Fibroblast of skin of right biceps (primary cell): ENCODE measurements around the gene DRD3.

Experiments used
- DNase-seq: peaks from one replicate; pipeline ENCODE4 v3.0.0-alpha.2; 2013

The DRD3 gene

DNA sequence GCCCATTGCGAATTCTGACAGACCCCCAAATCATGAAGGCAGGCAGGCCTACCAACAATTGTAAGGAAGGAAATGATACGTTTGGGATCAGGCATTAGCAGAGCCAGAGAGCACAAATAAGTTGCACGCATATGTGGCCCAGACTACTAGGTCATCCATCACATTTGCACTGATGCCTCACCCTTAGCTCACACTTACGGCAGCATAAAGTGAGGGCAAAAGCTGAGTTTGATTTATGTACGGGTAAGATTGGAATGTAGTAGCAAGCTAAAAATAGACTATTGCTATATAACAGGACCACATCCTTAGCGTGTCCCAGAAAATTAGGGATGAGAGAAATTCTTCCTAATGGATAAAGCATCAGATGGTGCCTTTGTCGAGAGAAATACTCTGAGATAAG, 63.7 kb downstream of the DRD3 start:
- DNase-seq = peak; percentile 87

DNA sequence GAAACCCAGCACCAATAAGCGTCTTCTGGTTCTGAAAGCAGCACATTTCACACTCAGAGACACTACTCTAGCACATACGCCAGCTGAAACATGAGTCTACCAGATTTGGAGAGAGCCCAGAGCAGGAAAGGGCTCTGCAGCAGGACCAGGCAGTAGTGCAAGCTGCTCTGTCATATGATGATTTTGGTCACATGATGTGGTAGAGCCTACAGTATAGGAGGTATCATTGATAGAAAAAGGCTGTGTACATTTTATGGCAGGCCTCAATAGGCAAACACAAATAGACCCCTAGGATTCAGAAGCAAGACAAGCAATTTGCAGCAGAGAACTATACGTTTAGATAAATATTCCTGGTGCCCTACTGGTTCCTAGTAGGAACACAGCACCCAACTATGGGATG, 64.1 kb downstream of the DRD3 start:
- peak; percentile 22 for DNase-seq

DNA sequence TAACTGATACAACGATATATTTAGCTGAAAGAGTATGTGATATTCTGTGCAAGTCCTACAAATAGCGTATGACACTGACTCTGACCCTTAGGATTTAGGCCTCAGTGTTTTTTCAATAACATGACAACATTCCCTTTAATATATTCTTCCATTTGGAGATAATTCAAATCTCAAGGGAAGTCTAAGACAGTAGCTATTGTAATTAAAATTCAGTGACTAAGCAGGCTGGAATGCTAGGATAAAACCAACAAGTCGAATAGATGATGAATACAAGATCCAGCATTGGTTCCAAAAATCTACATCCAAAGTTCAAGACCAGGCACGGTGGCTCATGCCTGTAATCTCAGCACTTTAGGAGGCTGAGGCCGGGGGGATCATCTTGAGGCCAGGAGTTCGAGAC, 66.2 kb downstream of the DRD3 start:
- peak; percentile 83 for DNase-seq

DNA sequence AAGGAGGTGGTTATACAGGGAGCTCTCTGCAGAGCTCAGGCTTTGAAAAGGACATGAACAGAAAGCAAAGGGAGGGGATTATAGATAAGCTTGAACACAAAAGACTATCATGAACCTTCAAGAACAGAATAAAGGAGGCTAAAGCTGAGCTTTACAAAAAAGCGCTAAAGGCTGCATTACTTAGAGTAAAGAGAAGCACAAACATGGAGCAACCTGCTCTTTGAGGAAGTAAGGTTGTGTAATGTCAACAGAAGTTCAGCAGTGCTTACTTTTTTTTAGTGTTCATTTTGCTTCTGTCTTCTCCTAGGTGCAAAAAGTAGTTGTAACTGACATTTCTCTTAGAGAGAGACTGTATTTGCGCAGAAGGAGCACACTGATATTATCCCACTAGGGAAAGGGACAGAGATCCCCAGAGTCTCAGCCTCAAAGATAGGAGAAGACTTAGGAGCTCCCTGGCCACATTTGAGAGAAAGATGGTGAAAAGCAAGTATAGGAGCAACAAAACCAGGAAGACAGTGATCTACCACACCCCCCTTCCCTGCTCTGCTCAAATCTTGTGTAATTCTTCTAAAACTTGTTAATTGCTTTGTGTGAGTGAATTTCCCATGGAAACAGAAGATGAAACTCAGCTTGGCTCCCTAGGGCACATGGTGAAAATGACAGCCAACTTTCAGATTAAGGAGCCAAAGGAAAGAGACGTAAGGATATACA, 67.6 kb downstream of the DRD3 start:
- DNase-seq = no peak

DNA sequence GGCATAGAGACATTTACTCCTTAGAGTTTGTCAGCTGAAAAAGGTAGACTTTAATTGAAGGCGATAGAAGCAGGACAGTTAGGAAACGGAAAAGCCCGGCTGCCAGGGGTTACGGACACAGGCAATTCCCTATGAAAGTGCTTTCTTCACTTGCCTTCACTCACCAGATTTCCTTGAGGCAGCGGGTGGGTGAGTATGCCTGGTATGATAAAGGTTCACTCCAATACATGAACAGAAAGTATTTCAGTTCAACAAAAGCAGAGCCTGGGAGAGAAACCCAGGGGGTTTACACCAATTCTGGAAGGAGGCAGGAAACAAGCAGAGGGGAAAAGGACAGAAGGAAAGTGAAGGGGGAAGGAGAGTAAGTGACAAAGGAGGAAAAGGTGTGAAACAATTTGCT, 68.4 kb downstream of the DRD3 start:
- DNase-seq = no peak

DNA sequence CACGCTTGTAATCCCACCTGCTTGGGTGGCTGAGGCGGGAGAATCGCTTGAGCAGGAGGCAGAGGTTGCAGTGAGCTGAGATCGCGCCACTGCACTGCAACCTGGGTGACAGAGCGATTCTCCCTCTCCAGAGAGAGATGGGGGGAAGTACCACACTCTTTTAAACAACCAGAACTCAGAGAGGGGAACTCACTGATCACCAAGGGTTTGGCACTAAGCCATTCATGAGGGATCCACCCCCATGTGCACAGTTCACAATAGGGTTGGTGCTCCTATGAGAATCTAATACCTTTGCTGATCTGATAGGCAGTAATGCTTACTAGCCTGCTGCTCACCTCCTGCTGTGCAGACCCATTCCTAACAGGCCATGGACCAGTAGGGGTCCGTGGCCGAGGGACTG, 70.7 kb downstream of the DRD3 start:
- no peak for DNase-seq

DNA sequence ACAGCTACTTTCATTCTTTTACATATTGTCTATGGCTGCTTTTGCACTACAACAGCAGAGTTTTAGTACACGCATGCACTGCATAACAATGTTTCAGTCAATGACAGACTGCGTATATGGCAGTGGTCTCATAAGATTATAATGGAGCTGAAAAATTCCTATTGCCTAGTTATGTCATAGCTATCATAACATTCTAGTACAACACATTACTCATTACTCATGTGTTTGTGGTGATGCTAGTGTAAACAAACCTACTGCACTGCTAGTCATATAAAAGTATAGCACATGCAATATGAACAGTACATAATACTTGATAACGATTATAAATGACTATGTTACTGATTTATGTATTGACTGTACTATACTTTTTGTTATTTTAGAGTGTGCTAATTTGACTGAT, 74.4 kb downstream of the DRD3 start:
- no peak for DNase-seq

DNA sequence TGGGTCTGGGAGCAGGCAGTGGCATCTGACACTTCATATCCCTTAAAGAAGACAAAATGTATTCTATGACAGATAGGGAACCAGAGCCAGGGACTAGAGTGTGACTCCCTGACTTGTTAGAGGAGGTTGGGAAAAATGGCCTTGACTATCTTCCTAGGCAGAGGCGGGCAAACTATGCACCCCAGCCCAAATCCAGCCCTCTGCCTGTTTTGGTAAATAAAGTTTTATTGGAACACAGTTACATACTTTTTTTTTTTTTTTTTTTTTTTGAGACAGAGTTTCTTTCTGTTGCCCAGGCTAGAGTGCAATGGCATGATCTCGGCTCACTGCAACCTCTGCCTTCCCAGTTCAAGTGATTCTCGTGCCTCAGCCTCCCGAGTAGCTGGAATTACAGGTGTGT, 75.0 kb downstream of the DRD3 start:
- no peak for DNase-seq

DNA sequence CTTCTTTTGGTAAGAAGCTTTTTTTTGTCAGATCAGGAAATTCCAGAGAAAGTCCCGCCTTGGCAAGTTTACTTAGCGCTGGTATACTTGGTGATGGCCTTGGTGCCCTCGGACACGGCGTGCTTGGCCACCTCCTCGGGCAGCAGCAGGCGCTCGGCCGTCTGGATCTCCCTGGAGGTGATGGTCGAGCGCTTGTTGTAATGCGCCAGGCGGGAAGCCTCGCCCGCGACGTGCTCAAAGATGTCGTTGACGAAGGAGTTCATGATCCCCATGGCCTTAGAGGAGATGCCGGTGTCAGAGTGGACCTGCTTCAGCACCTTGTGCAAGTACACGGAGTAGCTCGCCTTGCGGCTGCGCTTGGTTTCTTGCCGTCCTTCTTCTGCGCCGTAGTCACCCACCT, 75.7 kb downstream of the DRD3 start:
- DNase-seq = no peak

DNA sequence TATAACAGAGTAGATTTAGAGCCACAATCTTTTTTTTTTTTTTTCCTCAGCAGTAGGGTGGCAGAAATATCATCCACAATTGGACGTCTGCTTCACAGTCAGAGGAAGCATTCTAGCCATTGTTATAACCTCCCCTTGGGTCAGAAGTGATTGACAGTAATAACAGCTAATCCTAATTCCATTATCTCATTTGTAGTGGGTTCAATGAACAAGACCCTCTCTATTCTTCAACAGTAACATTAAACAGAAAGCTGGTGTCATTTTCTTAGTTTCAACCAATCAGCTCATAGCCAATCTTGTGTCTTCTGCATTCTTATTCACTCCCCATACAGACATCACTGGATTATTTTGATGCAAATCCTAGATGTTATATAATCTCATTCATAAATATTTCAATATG, 77.8 kb downstream of the DRD3 start:
- no peak for DNase-seq

DNA sequence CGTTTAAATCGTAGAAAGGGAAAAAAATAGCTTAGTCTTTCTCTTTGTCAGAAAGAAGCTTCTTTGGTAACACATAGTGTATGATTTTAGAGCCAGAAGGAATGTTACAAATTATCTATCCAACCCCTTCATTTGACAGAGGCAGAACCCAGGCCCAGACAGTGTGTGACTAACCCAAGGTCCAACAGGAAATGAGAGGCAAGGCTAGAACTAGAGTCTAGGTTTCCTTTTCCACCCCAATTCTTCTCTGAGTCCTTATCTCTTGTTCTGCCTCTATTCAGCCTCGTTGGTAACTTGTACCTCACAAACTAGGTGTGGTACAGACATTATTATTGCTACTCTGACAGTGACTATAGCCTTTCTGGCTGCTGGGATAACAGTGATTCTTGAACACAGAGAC, 83.1 kb downstream of the DRD3 start:
- DNase-seq = no peak

DNA sequence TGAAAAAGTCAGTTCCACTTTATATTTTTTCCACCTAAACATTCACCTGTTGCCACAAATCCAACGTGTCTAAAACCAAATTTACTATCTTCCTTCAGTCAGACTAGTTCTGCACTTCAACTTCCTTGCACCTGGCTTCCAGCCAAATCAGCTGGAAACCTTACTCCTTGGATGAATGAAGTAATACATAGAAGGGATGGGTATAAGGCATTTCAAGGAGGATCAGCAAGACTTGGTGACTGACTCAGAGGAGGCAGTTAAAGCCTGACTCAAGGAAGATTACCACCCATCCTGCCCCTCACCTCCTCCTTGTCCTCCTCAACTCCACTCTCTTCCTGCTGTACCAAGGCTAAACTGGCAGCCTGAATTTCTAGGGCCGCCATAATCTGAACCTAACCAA, 85.3 kb downstream of the DRD3 start:
- DNase-seq = peak; percentile 84

DNA sequence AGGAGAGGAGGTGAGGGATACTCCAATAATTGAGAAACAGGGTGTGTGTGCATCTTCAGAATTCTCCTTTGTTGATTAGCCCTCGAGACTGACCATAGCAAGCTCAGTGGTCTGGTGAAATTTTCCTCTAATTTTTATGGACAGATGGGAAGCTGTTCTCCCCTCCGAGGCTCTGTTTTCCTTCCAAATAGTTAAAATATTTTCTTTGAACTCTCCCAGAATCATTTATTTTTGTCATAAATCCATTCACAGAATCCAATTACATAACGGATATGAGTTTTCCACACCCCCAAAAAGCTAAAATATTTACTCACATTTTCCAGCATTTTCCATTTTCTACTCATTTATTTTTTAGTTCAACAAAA, 85.9 kb downstream of the DRD3 start:
- DNase-seq = no peak

DNA sequence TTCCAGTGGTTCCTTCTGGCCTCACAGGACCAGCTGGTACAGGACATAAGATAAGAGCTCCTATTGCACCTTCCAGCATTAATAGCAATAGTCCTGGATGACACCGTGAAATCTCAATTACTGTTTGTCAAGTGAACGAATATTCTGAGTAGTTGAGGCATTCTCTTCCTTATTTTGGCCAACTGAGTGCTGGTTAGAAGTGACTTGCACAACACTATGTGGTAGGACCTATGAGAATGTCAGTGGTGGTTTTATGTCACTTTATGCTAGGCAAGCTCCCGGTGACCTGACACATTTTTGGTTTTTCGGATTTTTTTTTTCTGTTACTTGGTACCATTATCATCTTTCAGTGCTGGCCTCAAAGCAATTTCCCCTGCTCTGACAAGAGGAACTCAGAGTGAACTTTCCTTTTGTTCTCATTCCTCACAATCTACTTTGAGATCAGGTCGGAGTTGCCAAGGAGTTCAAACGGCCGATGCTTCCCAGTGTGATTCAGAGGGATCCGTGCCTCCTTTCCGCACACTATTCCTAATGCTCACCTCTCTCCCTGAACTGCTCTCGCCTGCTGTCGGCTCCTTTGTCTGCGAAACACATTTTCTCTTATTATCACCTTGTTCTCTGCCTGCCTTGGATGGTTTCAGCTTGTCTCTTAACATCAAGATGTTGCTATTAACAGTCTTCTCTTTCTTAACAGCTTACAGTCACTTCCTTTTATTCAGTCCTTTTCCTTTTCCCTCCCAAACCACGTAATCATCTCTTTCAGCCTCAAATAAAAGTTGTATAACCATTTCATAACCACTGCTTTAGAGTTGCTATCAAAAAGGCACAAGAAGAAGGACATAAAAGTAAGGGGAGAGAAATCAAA, 86.5 kb downstream of the DRD3 start:
- peak; percentile 23 for DNase-seq

DNA sequence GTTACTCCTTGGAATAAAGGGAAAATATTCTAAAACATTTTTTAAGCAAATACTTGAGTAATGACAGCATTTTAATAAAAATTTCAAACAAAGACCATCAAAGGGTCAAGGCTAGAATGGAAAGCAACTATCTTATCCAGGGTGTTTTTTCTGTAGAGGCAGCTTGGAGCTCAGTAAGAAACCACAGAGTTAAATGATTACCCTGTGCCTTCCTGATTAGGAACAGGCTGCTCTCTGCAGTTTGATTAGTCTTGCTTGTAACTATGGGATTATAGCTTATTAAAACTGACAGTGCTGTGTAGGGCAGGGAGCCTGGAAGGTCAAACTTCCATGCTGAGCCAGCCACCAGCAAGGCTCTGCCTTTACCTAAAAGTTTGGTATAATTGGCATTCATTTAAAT, 89.2 kb downstream of the DRD3 start:
- DNase-seq = no peak

DNA sequence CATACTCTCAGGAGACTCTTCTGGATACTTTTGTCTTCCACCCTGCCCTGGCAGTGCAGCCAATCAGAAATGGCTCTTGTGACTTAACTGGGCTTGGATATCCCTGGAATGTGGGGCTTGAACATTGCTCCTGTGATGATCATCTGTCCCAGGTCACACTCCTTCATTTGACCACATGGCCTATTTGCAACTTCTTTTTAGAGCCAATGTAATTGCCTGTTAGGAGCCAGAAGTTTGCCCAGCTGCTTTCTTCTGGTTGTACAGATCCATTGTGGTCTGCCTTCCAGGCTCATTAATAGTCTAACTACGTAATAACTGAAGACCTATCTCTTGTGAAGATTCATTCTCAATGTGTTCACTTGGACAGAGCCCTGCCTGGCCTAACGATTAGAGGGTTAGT, 92.5 kb downstream of the DRD3 start:
- DNase-seq = no peak

DNA sequence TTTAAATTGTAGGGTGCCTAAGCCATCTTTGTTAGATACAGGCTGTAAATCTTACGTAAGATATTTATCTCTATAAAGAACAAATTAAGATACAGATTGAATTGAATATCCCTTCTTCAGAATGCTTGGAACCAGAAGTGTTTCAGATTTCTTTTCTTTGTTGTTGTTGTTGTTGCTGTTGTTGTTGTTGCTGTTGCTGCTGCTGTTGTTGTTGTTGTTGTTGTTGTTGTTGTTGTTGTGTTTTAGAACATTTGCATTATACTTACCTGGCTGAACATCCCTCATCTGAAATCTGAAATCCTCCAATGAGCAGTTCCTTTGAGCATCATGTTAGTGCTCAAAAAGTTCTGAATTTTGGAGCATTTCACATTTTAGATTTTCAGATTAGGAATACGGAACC, 95.7 kb downstream of the DRD3 start:
- no peak for DNase-seq

DNA sequence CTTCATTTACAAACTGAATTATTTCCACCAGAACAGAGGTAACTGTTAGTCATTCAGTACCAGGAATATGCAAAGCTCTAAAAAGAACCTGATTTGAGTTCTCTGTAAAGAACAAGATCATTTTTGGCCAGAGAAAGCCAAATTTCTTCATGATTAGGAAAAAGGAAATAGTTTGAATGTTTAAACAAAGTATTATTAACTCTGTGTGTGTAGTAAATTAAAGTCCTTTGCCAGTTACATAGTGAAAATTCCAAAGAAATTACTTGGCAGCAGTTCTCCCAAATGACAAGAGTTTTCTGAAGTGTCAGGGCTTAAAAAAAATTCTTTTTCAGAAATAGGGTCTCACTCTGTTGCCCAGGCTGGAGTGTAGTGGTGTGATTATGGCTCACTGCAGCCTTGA, 97.8 kb downstream of the DRD3 start:
- DNase-seq = peak; percentile 74

DNA sequence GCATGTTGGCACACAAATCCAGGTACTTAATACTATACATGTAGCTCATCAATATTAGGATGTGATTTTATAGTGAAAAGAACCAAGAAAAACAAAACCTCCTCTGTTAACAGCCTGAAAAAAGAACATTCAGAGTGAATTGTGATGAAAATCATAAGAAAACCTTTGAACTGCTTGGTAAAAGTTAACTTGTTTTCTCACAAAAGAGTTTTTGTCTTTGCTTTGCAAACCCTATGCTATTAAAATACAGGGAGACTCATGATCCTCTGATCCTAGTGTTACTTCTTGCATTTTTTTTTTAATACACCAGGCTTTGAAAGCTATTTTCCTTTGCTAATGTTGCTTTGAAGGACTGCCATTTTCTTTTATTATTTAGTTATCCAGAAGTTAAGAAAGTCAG, 98.7 kb downstream of the DRD3 start:
- DNase-seq = no peak

DNA sequence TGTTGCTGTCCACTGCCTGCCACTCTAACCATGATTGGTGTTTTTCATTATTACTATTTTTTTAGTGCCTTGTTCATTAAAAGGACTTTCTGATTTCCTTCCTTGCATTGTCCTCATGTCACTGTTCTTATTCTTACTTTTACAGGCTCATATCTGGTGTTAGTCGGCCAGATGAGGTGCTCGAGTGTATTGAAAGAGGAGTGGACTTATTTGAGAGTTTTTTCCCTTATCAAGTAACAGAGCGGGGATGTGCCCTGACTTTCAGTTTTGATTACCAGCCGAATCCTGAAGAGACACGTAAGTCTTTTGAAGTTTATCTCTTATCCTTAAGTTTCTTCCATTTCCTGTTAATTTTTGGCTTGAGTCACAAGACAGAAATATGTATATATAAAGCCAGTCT, 99.1 kb downstream of the DRD3 start:
- no peak for DNase-seq

DNA sequence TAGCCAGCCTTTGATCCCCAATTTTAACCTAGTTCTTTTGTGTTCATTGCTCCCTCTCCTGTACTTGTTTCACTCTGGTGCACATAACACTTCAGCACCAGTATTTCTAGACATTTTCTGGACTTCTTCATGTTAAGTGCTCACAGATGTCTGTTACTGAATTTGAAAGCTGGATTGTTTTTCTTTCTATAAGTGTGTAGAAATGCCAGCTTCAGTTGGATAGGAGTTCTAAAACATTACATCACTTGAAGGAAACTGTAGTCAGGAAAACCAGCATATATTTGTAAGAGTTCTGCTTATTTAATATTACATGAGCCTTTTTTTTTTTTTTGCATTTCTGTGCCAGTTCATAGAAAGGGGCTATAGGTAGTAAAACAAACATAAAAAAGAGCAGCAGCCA, 100.7 kb downstream of the DRD3 start:
- no peak for DNase-seq
